AG08395 (cell line): ENCODE results near the gene OPHN1.
"Not testable (repeated sequence)": the region's sequence is repeated elsewhere in the genome, so short reads cannot be mapped to it uniquely, and the experiment has no call there.

ENCODE experiments used
- DNase-seq: peaks from one replicate; pipeline ENCODE4 v3.0.0; 2012; ENCODE audit warnings: mixed read lengths, low spot score

Gene OPHN1

DNA sequence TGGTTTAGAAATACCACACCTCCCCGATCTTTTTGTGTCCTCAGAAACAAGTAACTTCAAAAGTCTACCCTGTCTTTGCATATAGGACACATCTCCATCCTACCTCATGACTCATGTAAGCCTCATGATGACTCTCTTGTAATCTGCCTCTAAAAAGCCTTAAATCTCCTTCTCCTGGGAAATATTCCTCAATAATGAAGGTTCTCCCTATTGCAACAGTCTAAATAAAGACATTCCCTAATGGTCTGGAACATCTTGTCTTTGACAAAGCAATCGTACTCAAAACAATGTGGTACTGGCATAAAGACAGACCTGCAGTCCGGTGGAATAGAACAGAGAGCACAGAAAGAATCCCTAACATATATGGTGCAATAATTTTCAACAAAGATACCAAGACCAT is 257.7 kb downstream of the OPHN1 start:
- peak; percentile 24 for DNase-seq

DNA sequence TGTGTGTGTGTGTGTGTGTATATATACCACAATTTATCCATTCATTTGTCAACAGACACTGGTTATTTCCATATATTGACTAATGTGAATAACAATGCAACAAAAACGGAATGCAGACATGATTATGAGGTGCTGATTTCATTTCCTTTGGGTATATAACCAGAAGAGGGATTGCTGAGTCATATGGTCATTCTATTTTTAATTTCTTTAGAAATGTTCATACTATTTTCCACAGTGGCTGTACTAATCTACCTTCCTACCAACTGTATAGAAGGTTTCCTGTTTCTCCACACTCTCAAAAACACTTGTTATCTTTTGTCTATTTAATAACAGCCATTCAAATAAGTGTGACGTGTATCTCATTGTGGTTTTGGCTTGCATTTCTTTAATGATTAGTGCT is 269.9 kb downstream of the OPHN1 start:
- no peak for DNase-seq

DNA sequence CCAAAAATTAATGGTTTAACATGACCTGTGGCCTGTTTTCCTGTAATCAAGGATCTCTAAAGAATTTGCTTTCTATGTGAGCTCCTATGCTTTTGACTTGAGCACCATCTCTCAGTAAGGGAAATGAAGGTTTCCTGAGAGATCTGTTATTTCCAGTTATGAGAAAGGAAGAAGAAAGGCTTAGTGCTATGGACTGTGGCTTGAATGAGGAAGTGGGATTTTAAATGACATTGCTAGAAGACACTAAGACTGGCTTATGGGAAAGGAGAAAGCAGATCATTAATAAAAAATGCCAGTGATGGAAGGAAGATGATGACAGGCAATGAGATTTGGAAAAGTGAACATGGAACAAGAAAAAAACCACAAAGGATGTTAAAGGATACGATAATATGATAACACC is 285.4 kb downstream of the OPHN1 start:
- DNase-seq = no peak

DNA sequence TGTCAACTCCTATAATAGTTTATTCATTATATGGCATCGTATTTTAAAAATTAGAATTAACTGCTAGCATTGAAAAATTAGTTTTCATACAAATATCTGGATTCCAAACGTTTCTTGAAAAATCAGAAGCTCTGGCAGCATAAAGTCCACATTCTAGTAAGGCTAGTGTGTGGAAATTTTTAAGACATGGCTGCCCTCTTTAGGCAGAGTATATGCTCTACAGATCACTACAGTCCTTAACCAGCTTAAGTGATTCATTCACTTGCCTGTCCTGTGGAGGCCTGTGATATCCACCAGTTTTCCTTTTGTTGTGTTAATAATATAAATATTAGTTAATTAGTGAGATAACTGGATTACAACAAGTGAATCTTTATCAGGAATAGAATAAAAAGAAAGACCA is 287.2 kb downstream of the OPHN1 start:
- DNase-seq = peak; percentile 60

DNA sequence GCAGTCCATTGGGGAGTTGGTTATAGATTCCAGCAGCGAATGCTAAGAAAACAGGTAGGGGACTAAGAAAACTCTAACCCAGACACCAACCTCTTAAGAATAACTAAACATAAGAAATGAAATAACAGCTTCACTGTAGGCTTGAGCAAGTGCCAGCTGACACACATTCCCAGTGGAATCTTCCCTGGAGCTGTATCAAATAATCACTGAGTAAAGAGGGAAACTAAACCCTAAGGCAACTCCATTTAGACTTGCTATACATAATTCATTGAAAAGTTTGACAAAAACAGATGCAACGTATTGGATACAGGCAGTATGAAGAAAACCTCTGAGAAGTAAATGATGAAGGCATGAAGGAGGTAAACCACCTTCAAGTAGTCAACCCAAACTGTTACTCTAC is 293.5 kb downstream of the OPHN1 start:
- peak; percentile 5 for DNase-seq

DNA sequence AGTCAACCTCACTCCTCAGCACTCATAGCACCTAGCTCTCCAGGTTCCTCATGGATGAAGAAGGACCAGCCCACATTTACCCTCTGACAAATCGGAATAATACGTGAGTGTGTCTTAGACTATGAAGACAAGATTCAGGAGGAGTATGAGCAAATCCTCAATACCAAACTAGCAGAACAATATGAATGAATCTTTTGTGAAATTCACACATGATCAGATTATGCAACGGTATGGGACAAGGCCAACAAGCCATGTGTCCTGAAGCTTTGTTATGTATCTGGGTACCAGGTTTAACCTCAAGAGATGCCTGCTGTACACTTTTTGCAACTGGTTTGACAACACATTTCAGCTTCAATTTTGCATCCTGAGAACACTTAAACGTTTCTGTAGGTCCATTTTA is 300.1 kb downstream of the OPHN1 start:
- no peak for DNase-seq

DNA sequence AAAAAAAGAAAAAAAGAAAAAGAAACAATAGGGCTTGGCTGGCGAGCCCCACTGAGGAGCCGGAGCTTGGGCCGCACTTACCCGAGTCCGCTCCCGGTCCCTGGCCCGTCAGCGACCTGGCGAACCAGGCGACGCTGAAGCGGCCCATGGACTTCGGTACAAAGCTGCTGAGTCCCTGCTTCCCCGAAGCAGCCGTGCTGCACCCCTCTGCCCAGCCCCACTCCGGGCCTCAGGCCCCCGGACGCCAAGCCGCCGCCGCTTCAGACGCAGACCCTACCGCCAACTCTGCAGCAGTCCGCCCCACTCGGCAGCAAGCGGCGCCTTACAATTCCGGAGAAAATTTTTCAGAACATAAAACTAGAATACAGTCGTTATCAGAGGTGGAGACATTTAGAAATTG is 300.5 kb downstream of the OPHN1 start:
- DNase-seq = no peak

DNA sequence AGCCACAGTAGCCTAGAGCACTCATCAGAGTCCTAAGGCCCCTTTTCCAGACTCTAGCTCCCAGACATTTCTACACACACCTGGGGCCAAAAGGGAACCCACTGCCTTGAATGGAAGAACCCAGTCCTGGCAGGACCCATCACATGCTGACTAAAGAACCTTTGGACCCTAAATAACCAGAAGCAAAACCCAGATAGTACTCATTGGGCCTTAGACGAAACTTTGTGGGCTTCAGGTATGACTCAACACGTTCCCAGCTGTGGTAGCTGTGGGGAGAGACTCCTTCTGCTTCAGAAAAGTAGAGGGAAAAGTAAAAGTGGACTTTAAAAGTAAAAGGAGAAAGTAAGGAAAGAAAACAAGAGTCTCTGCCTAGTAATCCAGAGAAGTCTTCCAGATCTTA is 311.5 kb downstream of the OPHN1 start:
- DNase-seq = no peak

DNA sequence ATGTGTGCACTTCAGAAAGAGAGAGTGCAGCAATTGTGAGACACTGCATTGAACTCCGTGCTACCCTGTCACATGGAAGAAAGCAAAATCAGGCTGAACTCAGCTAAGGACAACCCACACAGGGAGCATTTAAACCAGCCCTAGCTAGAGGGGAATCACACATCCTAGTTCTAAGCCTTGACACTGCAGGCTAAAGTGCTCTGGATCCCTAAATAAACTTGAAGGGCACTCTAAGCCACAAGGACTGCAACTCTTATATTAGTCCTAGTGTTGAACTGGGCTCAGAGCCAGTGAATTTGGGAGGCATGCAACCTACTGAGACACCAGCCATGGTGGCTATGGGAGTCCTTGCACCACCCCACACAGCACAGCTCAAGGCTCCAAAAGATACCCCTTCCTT is 311.9 kb downstream of the OPHN1 start:
- no peak for DNase-seq

DNA sequence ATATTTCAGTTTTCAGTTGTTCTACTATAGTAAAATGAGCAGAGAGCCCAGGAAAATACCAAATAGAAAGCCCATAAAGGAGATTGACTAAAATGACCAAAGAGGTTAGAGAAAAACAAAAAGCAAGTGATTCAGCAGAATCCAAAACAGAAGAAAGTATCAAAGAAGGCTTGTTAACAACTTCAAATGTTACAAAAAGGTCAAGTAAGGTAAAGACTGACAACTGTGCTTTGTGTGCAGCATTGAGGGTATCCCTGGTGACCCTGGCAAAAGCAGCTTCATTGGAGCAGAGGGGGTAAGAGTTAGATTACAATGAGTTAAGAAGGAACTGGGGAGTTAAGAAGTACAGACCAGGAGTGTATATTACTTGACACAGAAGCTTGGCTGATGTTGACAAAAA is 317.9 kb downstream of the OPHN1 start:
- DNase-seq = no peak

DNA sequence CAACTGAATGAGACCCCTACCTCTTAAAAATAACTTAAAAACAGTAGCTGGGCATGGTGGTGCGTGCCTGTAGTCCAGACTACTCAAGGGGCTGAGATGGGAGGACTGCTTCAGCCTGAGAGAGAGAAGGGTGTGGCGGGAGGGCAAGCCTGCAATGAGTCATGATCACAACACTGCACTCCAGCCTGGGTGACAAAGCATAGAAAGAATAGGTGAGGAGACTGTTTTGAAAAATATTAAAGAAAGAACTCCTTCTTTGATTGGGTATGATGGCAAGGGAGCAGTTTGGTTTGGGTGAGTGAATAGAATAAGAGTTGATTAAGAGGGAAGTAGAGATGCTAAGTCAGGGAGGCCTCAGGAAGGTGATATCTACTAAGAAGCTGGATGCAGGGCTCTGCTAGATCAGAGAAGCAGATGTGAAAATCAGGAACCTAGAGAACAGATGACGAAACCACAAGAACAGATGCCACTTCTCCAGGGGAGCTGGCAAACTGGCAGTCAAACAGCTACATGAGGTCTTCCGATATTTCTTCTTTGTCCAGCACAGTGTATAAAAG is 318.6 kb downstream of the OPHN1 start:
- DNase-seq = no peak

DNA sequence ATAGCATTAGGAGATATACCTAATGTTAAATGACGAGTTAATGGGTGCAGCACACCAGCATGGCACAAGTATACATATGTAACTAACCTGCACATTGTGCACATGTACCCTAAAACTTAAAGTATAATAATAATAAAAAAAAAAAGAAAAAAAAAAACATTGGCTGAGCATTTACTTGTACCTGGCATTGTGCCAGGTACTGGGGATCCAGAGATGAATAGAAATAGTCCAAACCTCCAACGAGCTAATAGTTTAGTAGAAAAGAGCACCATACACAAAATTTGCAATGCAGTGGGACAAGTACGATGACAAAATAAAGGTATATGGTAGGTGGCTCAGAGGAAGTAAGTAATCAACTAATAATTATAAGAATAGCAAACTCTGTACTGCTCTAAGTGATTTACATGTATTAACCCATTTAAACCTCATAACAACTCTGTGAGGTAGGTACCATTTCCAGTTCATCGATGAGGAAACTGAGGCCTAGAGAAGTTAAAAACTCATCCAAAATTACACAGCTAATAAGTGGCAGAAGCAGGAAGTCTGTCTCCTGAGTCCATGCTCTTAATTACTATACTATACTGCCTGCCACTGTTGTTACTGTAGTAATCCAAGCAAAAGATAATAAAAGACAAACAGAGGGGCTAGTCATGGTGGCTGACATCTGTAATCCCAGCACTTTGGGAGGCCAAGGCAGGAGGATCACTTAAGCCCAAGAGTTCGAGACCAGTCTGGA is 319.3 kb downstream of the OPHN1 start:
- no peak for DNase-seq

DNA sequence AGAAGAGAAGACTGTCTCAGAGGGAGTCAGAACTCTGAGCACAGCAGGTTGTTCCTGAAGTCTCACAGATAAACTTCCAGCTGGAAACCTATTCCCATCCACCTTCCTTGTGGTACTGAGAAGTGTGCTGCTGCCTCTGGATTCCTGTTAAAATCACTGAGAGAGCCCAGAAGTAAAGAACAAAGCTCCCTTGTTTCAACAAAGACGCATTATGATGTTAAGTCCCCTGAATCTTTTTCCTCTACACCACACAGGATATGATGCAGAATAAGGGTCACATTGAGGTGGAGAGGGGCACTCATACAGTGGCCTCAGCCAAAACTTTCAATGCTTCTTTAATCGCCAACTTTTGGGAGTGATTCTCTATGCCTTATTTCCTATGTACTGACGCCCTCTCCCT is 321.0 kb downstream of the OPHN1 start:
- DNase-seq = no peak

DNA sequence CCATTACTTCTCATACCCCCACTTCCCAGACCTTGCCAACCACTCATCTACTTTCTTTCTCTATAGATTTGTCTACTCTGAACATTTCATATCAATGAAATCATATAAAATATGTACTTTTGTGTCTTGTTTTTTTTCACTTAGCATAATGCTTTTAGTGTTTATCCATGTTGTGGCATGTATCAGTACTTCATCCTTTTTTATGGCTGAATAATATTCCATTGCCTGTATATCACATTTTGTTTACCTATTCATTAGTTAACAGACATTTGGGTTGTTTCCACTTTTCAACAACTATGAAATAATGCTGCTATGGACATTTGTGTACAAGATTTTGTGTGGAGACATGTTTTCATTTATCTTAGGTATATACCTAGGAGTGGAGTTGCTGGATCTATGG is 324.1 kb downstream of the OPHN1 start:
- DNase-seq = no peak

DNA sequence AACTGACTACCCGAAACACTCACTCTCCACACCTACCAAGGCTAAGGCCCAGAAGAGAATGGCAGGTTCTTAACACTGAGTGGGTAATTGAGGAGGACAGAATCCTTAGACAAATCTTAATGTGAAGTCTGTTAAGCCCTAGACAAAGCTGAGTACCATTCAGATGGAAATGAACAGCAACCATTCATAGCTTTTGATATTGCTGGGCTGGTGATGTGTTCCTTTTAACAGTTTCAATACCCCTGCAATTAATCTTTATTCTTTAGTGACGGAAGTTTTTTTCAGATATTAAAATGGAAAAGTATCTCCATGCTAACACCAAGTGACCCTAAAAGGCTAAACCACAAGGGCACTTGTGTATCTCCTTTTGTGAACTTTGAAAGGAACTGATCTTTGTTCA is 334.9 kb downstream of the OPHN1 start:
- DNase-seq = no peak

DNA sequence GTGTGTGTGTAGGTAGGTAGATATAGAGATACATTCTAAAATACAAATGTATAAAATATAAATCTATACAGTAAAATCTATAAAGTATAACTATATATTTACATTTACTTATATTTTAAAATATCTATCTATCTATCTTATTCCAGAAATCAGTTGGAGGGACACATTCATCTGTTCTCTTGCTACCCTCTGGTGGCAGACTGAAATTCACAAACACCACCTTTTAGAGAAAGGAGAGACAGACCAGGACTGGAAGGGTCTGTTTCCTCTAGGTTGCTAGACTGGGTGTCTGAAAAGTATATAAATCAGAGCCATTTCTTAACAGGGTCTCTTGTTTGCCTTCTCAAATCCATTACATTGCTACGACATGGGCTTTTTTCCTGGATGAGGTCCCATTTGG is 343.0 kb downstream of the OPHN1 start:
- DNase-seq = peak; percentile 10

DNA sequence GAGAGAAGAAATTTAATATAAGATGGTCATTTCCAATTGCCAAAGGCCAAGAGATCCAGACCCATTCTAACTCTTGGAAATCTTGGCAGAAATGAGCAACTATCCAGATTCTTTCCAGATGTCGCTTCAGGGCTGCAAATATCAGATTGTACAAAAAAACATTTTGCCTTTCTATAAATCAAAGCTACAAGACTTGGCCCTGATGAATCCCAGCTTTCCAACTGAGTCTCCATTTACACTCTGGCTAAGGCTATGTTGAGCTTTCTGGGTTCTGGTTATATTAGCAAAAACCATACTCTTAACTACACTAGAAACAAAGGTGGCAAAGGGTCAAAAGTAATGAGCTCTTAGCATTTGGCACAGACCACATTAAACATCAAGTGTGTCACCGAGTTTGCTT is 345.8 kb downstream of the OPHN1 start:
- DNase-seq = no peak

DNA sequence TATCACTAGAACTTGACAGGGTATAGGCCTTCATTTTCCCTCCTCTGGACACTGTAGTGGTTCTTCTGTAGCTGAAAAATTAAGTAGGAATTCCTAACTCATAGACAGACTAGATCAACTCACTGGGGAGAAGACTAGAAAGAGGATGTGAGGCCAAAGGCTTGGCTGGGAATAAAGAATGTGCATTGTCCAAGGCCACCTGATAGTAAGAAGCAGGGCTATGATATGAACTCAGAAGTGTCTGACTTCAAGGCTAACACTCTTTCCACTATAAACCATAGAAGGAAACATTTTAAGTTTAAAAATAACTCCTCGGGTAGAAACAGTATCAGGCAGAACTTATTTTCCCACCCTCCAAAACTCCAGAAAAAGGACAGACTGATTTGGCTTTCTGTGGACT is 346.6 kb downstream of the OPHN1 start:
- no peak for DNase-seq

DNA sequence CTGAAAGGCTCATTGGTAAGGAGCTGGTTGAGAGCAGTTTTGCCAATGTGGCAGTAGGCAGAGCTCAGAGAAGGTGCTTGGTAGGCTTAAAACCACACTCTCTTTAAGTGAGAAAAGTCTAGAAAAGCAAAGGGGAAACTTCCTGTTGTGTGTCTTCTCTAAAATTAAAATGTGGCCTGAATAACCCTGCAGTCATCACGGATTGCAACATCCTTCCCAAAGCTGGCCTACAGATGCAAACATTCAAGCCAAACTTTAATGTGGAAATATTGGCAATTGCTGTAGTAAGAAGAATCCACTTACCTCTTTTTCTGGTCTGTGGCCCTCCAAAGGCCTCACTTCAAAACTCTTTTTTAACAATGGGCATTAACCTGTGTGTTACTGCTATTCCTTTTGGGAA is 348.5 kb downstream of the OPHN1 start:
- peak; percentile 53 for DNase-seq

DNA sequence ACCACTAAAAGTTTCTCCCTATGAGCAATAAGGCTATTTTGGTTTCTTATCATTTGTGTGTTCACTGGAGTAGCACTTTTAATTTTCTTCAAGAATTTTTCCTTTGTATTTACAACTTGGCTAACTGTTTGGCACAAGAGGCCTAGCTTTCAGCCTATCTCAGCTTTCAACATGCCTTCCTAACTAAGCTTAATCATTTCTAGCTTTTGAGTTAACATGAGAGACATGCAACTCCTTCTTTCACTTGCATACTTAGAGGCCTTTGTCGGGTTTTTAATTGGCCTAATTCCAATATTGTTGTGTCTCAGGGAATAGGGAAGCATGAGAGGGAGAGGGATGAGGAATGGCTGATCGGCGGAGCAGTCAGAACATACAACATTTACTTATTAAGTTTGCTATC is 349.8 kb downstream of the OPHN1 start:
- DNase-seq = no peak

DNA sequence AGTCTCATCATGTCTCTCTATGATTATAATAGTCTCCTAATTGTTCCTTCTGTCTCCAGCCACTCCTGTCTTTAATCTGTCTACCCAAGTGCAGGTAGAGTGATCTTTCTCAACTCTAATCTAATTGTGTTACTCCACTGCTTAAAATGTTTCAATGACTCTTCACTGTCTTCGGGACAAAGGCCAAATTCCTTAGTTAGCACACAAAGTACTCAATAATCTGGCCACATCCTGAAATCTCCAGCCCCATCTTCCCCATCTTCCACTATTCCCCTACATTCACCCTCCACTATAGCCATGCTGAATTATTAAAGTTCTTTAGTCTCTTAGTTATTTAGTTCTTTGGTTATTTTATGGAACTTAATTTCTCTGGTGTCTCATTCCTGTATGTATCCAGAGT is 353.3 kb downstream of the OPHN1 start:
- peak; percentile 12 for DNase-seq

DNA sequence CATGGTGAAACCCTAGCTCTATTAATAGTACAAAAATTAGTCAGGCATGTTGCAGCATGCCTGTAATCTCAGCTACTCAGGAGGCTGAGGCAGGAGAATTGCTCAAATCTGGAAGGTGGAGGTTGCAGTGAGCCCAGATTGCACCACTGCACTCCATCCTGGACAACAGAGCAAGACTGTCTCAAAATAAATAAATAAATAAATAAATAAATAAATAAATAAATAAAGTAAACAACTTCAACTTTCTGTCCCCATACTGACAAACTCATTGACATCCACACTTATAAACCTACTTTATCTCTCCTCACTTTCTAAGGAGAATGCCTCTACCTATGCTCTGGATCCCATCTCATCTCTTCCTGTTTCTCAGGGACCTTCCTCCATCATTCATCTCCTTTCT is 354.5 kb downstream of the OPHN1 start:
- not testable (repeated sequence) for DNase-seq

DNA sequence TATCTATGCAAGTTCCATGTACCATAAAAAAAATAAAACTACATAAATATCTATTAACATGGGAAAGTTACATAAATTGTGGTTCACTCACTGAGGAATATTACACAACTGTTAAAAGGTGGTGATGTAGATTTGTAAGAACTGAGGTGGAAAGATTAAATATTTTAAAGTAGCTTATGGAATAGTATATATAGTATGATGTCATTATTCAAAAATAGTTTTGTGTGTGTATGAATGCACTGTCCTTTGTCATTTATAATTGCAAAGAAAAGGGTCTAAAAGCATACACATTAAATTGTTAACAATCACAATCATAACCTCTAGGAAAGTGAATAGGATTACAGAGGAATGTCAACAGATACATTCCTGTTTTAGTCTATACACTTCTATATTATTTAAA is 355.9 kb downstream of the OPHN1 start:
- DNase-seq = no peak

DNA sequence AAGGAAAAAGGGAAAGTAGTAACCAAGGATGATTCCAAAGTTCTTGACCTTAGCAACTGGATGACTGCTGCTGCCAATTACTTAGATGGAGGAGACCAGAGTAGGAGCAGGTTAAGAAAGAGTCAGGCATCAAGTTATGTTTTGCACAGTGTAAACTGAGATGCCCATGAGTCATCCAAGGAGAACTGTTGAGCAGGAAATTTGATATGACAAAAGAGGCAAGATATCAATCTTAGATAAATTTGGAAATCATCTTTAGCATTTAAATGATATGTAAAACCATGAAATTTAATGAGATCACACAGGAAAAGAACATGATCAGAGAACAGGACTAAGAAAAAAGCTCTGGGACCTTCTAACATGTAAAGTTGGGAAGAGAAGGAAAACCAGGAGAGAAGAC is 361.3 kb downstream of the OPHN1 start:
- no peak for DNase-seq
